Stimulated activated CD4-positive, alpha-beta T cell treated with anti-CD3 and anti-CD28 coated beads, Interleukin-15, amount 100 ng/mL, for 24 hours (primary cell): ENCODE results near the gene KANTR.

ENCODE experiments used
- DNase-seq: peaks from one replicate; pipeline ENCODE4 v3.0.0-alpha.2; 2020

KANTR gene

DNA sequence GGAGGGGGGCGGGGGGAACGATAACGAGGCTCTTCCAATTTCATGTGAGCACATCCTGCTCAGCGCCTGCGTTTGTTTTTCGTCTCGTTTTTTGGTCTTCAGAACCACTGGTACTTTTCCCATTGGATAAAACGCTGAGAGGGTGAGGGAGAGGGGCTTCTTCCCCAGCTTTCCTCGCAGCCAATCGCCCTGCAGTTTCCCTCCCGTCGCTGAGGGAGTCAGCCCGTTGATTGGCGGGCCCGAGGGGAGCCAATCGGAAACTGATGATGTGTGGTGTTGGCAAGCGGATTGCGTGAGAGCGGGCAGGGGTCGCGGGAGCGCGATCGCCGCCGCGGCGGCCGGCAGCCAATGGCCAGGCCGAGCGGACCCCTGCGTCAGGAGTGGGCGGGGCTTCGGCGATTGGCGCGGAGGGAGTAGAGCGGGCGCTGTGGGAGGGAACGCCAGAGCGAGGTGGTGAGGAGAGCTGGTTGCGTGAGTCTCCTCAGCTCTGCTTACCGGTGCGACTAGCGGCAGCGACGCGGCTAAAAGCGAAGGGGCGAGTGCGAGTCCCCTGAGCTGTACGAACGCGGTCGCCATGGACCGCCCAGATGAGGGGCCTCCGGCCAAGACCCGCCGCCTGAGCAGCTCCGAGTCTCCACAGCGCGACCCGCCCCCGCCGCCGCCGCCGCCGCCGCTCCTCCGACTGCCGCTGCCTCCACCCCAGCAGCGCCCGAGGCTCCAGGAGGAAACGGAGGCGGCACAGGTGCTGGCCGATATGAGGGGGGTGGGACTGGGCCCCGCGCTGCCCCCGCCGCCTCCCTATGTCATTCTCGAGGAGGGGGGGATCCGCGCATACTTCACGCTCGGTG, 11.8 kb upstream of the KANTR start, which contains the start of gene TSPYL2:
Gene TSPYL2 (plus strand): TSS at position 443 of the 848 bp plus-strand sequence. CDS start 132 bp downstream, at position 575.
- DNase-seq = peak; percentile 94

DNA sequence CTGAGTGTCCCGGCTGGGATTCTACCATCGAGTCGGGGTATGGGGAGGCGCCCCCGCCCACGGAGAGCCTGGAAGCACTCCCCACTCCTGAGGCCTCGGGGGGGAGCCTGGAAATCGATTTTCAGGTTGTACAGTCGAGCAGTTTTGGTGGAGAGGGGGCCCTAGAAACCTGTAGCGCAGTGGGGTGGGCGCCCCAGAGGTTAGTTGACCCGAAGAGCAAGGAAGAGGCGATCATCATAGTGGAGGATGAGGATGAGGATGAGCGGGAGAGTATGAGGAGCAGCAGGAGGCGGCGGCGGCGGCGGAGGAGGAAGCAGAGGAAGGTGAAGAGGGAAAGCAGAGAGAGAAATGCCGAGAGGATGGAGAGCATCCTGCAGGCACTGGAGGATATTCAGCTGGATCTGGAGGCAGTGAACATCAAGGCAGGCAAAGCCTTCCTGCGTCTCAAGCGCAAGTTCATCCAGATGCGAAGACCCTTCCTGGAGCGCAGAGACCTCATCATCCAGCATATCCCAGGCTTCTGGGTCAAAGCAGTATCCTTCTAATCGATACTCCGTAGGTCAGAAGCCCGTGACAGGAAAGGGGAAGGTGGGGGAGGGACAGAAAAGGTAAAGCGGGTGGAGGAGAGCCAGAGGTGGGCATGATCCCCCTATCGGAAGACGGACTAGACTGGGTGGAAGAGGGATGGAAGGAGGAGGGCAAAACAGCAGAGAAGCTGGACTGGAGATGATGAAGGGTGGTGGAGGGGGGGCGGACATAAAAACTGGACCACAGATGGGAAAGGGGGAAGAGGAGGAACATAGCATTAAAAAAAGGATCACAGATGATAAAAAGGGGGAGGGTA, 10.9 kb upstream of the KANTR start:
- no peak for DNase-seq

DNA sequence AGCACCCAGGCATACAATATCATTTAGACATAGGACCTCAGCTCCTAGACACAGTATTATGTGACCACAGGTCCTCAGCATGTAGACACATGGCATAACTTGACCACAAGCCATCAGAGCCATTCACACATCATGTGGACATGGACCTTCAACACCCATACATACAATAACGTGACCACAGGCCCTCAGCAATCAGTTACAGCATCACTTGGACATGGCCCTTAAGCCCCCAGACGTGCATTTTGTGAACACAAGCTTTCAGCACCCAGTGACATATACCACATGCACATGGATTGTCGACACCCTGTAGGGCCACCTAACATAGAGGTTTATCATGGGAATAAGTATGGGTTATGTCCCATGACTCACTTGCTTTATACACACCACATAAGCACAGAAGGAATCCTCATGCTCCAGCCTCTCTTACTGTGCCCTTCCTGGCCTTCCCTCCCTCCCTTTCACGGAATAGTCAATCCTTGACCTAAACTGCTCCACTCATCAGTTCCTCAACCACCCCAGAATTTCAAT, 9.8 kb upstream of the KANTR start:
- no peak for DNase-seq

DNA sequence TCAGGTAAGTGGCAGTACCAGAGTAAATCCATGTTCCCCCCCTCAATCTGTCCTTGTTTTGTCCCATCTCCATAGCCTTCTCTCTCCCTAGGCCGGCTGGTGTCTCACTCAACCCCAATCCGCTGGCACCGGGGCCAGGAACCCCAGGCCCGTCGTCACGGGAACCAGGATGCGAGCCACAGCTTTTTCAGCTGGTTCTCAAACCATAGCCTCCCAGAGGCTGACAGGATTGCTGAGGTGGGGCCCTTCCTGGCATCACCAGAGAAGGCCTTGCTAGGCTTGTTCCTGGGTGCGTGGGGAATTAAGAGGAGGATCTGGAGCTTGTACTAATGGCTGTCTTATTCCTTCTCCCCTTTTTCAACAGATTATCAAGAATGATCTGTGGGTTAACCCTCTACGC, 9.1 kb upstream of the KANTR start:
- DNase-seq = no peak

DNA sequence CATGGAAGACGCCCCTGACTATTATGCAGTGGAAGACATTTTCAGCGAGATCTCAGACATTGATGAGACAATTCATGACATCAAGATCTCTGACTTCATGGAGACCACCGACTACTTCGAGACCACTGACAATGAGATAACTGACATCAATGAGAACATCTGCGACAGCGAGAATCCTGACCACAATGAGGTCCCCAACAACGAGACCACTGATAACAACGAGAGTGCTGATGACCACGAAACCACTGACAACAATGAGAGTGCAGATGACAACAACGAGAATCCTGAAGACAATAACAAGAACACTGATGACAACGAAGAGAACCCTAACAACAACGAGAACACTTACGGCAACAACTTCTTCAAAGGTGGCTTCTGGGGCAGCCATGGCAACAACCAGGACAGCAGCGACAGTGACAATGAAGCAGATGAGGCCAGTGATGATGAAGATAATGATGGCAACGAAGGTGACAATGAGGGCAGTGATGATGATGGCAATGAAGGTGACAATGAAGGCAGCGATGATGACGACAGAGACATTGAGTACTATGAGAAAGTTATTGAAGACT, 8.2 kb upstream of the KANTR start:
- no peak for DNase-seq

DNA sequence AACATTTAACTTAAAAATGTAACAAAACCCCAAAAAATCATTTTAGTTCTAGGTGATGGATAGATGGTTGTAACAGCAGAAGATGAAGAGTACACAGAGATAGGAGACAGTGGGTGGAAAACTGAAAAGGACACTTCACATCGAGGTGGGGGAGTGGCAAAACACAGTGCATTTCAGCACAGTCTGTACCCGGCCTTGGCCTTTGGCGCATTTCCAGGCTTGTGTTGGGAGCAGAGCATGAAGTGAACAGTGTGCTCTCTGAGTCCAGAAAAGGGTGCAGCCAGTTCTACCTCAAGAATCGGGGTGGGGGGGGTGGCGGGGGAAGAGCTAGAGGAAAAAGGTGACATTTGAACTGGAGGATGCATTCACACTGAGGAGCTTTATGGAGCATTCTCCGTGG, 7.5 kb upstream of the KANTR start:
- DNase-seq = no peak

DNA sequence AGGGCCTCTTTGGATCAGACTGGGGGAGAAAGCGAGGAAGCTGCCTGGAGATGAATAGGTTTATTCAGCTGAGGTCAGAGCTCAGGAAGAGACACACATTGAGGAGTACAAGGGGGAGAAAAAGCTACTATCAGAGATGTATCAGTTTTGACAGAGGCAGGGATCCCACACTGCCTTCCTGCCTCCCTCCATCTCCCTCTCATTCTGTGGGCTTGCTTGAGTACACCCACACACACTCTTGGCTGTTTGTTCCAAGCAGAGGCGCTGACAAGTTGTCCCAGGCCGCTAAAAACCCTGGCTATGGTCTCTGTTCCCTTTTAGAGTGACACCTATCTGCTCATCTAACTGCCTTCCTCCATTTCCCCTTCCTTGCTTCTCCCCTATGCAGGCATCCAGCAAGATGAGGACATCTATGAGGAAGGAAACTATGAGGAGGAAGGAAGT, 6.5 kb upstream of the KANTR start:
- DNase-seq = no peak

DNA sequence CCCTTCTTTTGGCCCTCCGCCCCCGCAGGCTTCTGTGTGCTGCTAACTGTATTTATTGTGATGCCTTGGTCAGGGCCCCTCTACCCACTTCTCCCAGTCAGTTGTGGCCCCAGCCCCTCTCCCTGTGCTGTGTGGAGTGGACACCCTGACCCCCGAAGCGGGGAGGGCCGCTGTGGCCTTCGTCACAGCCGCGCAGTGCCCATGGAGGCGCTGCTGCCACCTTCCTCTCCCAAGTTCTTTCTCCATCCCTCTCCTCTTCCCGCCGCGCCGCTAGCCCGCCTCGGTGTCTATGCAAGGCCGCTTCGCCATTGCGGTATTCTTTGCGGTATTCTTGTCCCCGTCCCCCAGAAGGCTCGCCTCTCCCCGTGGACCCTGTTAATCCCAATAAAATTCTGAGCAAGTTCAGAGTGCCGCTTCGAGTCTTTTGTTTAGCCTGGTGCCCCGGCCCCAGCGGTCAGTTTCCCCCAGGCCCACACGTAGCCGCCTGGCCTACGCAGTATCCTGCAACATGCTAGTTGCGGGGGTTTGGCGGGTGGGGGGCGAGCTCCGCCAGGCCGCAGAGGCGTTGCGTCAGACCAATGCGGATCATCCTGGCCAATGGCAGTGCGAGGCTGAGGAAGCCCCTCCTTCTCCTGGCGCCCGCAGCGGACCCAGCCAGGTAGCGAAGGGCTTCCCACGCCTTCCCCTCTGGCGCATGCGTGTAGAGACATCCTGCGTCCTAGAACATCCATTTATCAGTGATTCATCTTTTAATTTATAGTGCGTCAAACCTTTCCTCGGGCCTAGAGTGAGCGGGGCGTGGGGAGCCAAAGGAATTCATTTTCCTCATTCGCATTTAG, 5.6 kb upstream of the KANTR start:
- DNase-seq = peak; percentile 85

DNA sequence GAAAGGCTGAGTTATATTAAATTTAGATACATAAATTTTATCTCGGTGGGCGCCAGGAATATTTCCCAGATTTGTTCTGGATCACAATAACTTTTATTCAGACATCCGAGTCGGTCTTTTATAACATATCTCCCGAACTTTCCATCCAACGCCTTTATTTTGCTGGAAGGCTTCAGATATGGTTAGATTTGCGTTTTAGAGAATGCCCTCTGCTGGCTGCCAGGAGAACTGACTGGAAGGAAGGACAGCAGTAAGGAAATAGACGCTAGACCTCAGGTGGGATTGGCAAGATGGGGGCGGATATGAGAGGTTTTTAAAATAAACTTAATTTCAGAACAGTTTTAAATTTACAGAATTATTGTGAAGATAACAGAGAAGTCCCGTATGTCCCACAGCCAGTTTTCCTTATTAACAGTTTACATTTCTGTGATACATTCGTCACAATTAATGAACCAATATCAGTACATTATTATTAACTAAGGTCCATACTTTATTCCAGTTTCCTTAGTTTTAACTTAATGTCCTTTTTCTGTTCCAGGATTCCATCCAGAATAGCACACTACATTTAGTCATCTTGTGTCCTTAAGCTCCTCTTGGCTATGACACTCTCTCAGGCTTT, 4.6 kb upstream of the KANTR start:
- DNase-seq = peak; percentile 51

DNA sequence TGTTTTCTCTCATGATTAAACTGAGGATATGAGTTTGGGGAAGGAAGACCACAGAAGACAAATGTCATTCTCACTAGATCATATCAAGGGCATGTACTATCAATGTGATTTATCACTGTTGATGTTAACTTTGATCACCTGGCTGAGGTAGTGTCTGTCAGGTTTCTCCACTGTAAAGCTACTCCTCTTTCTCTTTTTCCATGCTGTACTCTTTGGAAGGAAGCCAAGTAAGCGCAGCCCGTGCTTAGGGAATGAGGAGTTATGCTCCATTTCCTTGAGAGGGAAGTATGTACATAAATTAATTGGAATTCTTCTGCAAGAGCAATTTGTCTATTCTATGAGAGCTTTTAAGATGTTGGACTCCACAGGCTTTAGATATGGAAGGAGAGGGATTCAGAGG, 4.0 kb upstream of the KANTR start:
- DNase-seq = no peak

DNA sequence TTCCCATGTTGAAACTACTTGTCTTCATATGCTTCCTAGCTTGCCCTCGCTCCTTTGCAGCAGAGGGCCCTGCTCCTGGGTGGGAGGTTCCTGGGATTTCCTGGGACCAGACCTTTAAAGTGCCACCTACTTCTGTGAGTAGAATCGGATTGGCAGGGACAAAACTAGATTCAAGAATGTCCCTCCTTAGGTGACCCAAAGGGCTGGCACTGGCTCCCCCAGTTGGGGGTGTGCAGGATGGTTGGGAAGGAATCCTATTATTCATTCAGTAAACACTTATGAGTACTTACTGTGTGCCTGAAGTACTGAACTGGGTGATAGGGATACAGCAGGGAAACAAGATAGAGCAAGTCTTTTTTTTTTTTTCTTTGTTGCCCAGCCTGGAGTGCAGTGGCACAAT, 2.6 kb upstream of the KANTR start:
- no peak for DNase-seq

DNA sequence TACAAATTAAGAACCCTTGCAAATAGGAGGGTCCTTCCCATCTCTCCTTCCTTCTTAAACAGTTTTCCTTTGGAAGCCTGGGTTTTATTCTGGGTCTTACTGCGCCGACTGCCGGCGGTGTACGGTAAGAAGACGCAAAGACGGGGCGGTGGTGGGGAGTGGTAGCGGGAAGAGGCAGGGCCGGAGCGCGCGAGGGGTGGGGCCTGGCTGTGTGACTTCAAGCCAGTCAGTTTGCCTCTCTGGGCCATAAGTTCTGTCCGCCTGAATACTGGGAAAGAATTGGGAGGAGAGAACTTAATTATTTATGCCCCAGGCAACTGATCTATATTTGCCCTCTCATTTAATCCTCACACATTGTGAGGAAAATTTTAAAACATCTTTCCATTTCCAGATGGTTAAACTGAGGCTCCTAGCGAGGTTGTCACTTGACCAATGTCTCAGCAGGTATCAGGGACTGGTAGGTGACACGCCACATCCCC, 726 bp upstream of the KANTR start:
- peak; percentile 86 for DNase-seq

DNA sequence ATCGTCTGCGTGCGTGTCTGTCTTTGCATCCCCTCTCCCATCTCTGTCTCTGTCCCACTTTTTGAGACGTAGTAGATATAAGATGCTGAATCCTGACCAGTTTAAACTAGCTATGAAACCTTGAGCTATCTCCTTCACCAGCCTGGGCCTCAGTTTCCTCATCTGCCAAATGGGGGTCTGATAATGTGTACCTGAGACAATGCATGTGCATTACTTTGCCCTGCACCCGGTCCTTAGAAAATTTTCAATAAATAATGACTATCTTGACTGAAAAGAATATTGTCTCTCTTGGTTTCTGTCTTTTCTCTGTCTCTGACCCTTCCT, 602 bp downstream of the KANTR start:
- DNase-seq = no peak

DNA sequence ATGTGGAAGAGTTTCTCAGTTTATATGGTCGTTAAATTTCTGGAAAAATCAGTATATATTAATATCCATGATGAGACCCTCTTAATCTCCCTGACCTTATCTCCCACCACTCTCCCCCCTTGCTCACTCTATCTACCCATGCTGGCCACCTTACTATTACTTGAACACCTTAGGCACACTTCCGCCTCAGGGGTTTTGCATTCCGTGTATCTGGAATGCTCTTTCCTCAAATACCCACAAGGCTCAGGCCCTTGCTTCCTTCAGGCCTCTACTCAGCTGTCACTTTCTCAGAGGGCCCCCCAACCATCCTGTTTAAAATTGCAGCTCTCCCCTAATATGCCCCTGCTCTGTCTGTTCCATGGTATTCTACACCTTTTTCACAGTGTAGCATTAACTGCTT, 1.9 kb downstream of the KANTR start:
- no peak for DNase-seq

DNA sequence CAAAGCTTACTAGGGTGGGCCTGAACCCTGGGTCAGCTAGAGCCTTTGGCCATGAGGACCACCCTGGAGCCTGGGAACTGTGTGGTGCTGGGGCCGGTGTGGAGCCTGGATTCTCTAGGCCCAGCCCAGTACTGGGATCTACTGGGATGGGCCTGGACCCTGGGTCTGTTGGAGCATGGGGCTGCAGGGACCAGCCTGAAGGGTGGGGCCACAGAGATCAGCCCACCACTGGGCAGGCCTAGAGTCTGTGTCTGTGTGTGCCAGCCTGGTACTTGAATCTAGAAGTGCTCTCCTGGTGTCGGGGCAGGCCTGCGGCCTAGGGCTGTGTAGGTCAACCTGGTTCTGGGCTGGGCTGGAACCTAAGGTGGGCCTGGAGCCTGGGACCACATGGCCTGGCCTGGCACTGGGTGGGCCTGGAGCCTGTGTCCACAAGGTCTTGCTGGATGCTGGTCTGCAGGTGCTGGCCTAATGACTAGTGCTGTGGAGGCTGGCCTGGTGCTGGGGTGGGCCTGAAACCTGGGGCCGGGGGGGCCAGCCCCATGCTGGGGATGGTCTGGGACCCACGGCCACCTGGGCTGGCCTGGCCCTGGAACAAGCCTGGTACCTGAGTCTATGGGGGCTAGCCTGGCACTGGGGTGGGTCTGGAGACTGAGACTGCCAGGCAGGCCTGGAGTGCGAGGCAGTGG, 21.1 kb downstream of the KANTR start:
- DNase-seq = no peak

DNA sequence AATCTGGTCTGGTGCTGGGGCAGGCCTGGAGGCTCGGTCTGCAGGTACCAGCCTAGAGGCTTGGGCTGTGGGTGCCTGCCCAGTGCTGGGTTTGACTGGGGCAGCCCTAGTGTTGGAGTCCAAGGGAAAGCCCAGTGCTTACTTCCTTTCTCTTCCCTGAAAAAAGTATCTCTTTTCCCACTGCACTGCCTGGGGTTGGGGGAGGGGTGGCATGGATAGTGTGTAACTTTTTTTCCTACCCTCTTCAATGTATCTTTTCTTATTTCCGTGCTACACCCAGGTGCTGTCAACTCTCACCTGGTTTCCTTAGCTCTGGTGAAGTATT, 21.6 kb downstream of the KANTR start:
- DNase-seq = no peak

DNA sequence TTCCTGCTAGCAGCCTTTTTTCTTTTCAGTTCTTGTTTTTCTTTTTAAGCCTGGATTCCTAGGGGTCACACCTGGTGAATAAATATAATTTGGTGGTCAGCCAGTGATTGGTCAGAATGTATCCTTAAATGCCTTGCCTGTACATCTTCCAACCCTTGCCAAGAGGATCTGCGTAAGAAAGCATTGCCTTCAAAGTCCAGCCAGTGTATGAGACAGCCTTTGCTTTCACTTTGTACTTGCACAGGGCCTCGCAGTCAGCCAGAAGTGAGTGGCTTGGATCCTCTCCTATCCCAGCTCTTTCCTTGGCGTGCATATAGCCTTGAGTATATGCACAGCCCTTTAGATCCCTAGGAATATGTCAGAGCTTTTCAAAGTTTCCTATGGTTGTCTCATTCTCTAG, 22.2 kb downstream of the KANTR start:
- no peak for DNase-seq

DNA sequence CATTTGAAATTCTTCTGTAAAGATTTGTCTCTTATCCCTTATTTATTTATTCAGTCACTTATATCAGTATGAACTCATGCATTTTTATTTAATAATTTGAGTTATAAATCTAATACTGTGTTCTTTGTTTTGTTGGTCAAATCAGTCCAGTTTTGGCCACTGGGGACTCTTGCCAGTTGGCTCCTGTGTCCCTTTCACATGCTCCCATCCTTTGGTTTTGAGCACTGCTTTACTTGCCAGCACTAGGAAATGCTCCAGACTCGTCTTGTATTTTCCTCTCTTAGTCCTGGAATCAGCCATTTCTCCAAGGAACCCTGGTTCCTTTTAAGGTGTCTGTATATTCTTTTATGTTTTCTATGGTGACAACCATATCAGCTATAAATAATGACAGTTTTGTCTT, 28.1 kb downstream of the KANTR start:
- DNase-seq = no peak

DNA sequence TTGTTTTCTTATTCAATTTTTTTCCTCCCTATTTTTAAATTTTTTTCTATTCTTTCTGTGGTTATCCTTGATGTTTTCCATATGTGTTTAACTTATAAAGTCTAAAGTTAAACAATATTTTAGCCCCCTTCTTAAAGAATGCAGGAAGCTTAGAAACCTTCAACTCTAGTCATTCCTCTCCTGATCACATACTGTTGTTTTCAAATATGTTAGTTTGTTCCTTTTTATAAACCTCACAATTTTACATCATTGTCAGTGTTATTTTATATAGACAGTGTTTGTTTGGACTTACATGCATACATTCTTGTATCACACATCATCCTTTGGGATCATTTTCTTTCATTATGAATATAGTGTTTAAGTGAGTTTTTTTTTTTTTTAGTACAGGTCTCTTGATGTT, 31.6 kb downstream of the KANTR start:
- no peak for DNase-seq

DNA sequence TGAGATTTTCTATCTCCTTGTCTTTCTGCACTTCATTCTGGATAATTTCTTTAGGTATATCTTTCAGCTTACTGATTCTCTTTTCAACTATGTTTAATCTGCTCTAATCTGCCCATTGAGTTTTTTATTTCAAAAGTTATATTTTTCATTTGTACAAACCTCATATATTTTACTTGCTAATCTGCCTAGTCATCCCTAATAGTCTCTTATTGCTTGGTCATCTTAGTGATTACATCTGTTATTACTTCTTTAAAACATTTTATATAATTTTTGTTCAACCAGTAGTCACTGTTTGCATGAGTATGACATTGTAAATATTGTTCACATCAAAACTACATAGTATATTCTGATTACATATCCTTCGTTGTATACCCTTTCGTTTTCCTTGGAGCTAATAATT, 32.4 kb downstream of the KANTR start:
- no peak for DNase-seq

DNA sequence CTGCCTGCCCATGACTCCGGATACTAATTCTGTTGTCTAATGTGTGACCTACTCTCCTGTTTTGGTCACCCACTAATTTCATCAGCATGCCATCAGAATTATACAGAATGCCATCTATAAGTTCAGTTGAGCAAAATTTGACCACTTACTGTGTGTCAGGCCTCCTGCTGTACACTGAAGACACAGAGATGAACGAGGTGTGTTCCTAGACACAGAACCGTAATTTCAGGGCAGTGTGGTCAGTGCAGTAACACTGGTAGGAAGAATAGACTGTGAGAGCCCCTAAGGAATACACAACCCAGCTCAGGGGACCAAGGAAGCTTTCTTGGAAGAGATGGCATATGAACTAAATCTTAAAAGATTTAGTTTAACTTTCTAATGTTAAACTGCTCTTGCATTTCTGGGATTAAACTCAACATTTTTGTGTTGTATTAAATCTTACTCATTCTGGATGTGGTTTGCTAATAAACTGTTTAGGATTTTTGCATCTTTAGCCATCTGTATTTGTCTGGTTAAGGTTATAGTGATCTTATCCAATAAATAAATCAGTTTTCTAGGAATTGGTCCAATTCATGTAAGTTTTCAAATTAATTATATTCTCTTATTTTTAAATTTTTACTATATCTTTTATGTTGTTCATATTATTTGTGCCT, 34.3 kb downstream of the KANTR start:
- no peak for DNase-seq
